Activated CD8-positive, alpha-beta memory T cell treated with anti-CD3 and anti-CD28 coated beads for 4 hours (primary cell): ENCODE results near the gene STAT3.
"Not testable (repeated sequence)": the region's sequence is repeated elsewhere in the genome, so short reads cannot be mapped to it uniquely, and the experiment has no call there.

ENCODE experiments used
- DNase-seq, 2 donors: peaks; one replicate each; pipeline ENCODE4 v3.0.0-alpha.2; 2020; ENCODE audit warnings: low read depth in 2 of 2

Gene STAT3

DNA sequence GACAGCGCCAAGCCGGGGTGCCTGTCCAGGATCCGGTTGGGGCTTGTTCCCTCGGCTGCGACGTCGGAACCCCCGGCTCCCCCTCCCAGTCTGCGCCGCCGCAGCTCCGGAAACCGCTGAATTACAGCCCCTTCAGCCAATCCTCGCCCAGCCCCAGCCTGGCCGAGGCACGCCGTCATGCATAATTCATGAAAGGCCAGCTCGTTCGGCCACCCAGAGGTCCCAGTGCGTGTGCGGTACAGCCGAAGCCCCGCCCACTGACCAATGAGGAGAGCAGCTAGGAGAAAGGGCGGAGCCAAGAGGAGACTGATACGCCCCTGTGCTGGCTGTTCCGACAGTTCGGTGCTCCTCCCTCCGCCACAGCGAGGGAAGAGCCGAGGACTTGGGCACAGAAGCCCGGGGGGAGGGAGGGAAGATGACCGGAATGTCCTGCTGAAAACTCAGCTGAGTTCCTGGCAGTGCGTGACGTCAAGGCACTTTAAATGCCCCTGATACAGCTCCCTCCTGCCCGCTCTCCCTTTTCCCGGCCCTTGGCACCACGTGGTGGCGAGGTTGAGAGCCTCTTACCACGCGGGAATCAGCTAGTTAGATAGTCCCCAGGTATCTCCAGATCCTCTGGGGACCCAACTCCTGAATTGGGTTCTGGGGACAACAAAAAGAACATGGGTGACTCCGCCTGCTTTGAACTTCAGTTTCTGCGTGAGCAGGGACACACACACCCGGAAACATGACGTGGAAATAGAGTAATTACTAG, at the start of gene STAT3:
Gene STAT3, minus strand, starts transcription at position 62 of the 754 bp plus-strand sequence. CDS start 39,926 bp downstream, outside the sequence.
- peak; percentile 99 to 100 for DNase-seq

DNA sequence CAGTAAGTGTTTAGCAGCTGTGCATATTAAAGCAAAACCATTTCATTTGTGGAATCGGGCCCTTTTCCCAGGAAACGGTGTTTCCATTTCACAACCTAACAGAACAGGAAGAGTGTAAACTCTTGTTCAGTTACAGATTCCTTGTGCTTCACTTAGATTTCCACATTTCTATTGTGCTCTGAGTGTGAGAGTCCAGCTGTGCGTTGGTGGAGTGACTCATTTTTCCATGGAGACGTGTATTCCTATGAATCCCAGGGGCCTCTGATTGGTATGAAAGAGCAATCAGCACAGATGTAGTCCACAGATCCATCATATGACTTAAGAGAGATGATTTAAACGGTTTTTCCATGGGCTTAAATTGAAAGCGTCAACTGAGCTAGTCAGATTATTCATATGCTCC, 48.1 kb upstream of the STAT3 start:
- DNase-seq = no peak

DNA sequence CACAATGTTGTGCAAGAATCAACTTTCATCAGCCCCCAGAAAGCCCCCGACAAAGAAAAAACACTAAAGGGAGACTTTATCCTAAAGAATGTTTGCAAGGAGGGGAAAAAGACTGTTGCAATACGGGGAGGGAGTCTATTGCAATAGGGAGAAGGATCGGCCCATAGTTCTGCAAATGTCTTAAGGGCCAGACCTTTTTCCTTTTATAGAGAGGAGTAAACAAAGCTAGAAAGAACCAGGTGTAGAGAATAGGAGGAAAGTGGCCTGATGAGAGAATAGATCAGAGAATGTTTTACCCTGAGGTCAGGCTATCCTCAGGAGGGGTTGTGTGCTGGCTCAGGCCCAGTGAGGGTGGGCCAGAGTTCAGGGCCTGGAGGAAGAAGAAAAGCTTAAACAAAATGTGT, 43.5 kb upstream of the STAT3 start:
- DNase-seq = no peak

GRCh38 chr17:42429726-42430447, 41.6 kb upstream of the STAT3 start:
- DNase-seq = no peak

DNA sequence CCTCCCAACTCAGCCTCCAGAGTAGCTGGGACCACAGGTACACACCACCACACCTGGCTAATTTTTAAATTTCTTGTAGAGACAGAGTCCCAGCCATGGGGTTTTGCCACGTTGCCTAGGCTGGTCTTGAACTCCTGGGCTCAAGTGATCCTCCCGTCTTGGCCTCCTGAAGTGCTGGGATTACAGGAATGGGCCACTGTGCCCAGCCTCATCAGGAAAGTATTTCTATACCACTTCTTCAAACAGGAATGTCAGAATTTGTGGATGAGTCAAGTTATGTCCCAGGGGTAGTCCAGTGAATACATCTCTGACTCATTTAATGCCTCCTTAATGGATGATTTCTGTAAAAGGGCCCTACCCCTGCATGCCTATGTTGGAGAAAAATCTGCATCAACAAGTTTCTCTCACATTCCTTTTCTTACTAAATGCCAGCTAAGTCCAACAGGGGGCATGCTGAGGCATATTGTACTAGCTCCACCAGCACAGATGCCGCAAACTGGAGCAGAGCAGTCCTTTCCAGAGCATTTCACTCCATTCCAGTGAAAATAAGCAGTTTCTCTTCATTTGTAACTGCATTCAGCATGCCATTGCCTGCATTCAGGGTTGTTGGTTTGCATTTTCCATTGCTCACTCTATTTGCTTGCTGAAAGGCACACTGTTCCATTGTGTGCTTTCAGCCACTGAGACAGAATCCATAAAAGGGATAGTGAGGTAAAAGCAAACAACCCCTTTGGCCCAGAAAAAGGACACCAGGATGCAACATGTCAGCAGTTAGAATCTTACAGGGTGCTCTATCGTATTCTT, 40.1 kb upstream of the STAT3 start:
- no peak for DNase-seq

DNA sequence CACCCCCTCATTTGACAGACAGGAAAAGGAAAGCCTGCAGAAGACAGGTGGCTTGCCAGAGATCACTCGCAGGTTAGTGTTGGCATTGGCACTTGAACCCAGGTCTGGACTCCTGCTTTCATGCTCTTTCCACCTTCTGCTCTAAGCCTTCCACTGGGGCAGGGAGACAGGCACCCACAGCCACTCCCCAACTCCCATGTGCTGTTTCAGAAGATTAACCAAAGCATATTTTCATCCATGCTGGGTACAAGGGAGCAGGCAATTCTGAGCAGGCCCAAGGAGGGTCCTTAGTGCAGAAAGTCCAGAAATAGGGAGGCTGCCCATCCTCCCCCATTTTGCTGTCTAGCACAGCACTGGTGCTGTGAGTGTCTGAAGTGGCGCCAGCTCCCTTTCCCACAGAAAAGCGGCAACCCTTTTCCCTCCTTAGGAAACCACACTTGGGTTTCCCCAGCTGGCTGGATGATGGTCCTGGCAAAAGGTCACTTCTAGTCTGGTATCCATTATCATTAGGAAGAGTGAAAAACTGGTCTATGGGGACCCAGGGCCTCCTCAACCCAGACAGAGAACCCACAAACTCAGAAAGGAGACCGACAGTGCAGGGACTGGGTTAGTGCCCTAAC, 36.9 kb upstream of the STAT3 start:
- DNase-seq = no peak

- no peak for DNase-seq
Measured at GRCh38 chr17:42423766-42424165, 35.5 kb upstream of the STAT3 start.

DNA sequence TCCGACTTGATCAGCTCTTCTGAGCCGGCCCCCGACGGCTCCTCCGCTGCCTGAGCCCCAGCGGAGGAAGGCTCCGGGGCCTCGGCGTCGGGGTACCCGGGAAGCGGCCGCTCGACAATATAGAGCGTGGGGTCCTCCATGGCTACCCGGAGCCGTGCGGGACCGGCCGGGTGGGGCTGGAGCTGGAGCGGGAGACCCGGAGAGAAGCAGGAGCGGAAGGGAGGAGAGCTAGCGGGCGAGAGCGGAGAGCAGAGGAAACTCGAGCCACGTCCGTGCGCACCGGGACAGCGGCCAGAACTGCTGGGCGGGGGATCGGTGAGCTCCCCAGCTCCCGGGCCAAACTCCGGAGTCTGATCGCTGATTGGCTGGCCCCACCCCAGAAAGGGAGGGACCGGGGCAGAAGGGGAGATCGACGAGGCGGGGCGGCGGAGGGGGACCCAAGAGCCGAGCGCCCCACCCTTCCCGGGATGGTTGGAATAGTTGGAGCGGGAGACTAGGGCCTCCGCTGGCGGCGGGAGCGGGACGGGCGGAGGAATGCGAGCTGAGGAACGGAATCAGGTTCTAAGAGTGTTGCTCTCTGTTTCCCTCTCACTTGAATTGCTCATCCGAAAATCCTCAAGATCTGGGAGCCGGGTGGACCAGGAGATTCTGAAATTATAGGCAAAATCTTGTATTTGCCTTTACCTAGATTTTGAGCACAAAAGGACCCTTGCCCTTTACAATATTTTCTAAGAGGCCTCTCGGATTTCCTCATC, 34.9 kb upstream of the STAT3 start, which contains the start of gene CAVIN1:
Gene CAVIN1, minus strand, starts transcription at position 299 of the 755 bp plus-strand sequence. Its CDS starts 159 bp downstream, at position 140.
- no peak for DNase-seq

- DNase-seq = no peak
Measured at GRCh38 chr17:42422412-42422957, 34.2 kb upstream of the STAT3 start.

DNA sequence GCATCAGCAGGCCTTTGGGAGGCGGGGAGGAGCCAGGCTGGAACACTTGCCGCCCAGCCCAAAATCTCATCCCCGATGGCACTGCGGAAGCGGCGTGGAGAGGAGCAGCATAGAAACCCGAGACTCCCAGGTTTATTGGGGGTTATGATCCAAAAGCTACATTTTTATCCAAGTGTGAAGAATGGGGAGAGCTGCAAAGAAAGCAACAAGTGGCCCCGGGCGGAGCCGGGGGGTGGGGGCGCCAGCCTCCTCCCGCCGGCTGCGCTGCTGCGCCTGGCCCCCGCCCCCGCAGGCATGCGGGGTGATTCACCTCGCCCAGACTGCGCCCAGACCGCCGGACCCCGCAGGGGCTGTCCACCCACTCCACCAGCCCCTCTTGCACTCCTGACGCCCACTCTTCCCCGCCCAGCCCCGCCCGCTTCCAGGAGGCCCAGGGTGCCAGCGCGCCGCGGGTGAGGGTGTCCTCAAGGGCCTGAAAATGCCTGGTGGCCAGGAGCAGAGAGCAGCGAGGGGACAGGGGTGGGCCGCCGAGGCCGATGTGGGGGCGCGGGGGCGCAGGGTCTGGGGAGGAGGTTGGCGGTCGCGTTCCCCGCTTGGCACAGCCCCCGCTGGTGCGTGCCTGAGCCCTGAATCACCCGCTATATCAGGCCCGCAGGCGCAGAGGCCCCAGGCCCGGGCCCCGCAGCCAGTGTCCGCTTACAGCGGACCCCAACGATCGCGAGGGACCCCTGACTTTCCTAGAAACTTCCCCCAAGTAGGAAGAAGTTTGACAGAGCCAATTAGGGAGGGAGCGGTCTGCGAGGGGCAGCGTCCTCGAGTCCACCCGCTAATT, 33.5 kb upstream of the STAT3 start:
- DNase-seq = no peak

GRCh38 chr17:42421136-42421506, 32.9 kb upstream of the STAT3 start:
- no peak for DNase-seq

GRCh38 chr17:42417981-42418380, 29.7 kb upstream of the STAT3 start:
- DNase-seq = not testable (repeated sequence)

DNA sequence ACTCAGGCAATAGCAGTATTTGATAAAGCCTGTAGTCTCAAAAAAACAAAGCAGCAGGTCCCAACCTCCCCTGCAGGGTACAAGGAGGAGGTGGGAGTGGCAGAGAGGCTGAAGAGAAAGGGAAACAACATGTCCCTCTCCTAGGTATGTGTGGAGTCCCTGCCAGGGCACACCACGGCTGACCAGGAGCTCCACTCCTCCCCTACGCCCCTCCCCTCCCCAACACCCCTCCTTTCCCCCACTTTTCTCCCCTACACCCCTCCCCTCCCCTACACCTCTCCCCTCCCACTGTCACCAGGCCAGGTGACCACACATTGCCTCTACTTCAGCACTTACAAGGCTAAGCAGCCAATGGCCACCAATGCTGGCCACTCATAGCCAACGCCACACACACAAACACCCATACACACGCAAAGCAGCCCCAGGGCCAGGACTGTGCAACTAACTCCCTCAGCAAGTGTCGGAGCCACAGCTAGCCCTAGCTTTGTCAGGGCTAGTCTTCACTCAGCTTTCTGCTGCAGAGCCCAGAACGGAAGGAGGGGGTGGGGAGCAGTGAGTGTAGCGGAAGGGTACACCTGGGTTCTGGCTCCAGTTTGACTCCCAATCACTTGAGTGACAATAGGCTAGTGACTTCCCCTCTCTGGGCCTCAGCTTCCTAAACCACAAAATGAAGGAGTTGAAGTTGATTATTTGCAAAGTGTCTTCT, 26.6 kb upstream of the STAT3 start:
- DNase-seq = peak in 1 of 2 donors; percentile 21

DNA sequence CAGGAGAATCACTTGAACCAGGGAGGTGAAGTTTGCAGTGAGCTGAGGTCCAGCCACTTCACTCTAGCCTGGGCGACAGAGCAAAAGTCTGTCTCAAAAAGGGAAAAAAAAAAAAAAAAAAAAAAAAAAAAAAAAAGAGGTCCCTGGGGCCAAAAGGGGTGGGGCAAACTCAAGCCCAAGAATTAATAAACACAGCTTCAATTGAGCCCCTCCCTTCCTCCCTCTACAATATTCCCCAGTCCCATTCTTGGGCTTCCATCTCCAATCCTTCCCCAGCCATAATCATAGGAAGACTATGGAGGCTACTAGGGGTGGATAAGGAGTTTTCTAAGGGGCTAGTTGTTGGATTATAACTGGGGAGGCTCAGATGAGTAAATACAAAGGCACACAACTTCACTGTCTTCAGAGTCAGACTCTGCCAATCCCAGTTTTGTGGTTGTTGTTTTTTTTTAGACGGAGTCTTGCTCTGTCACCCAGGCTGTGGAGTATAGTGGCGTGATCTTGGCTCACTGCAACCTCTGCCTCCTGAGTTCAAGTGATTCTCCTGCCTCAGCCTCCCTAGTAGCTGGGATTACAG, 25.3 kb upstream of the STAT3 start:
- DNase-seq = no peak

- DNase-seq = no peak
Measured at GRCh38 chr17:42411905-42412679, 23.9 kb upstream of the STAT3 start.

DNA sequence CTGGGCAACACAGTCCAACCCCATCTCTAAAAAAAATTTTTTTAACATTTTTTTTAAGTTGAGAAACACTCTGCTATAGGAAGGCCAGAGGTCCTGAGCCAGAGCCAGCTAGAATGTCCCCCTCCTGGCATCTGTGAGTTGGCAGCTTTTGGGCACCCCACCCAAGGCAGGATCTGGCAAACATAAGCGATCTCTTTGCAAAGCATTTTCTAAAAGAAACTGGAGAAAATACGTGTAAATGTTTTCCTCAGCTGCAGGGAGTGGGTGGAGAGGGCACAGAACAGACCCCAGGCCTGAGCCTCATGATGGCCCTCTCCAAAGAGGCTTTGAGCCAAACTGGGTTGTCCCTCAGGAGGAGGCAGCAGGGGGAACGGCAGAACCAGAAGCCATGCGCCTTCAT, 23.1 kb upstream of the STAT3 start:
- DNase-seq = no peak

GRCh38 chr17:42410319-42410685, 22.1 kb upstream of the STAT3 start:
- no peak for DNase-seq
